Measurements from ENCODE around the gene CDC42BPB.
"Not testable (repeated sequence)": the region's sequence is repeated elsewhere in the genome, so short reads cannot be mapped to it uniquely, and the experiment has no call there.

The CDC42BPB gene

GRCh38 chr14:102939329-102939728 is 118.0 kb downstream of the CDC42BPB start:
- no peak for DNase-seq

- DNase-seq = no peak
These were observed 119.2 kb downstream of the CDC42BPB start for GRCh38 chr14:102938191-102938590.

DNA sequence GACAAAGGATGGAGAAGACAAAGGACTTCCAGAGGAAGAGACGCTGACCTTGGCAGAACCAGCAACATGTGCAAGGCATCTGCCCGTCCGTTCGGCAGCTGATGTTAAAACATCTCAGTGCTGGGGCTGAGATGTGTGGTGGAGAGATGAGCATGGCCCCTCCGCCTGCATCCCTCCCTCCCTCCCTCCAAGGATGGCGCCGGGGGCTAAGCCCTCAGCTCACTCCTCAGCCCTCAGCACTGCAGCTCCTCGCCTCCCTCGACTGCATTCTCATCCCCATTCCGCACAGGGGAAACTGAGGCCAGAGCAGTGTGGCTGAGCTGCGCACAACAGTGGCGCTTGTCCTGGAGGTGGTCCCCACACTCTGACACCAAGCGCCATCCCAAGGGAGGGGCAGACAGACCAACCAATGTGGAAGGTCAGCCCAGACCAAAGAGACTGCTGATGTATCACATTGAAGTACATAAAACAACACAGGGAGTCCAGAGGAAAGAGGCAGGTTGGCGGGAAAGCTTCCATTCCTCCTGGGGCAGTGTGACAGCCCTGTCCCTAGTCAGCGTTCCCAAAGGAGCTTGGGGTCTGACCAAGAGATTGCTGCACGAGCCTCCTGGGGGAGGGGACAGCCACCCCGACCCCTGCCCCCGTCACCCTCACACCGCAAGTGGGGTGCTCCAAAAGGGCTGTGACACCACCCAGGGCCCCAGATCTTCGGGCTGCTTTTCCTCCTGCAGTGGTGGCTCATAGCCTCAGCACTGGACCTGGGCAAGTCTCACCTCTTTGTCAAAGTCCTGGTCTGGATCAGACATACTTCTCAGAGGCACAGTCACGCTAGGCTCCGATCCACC is 119.8 kb downstream of the CDC42BPB start:
- no peak for DNase-seq

GRCh38 chr14:102935756-102936155 is 121.6 kb downstream of the CDC42BPB start:
- no peak for DNase-seq

DNA sequence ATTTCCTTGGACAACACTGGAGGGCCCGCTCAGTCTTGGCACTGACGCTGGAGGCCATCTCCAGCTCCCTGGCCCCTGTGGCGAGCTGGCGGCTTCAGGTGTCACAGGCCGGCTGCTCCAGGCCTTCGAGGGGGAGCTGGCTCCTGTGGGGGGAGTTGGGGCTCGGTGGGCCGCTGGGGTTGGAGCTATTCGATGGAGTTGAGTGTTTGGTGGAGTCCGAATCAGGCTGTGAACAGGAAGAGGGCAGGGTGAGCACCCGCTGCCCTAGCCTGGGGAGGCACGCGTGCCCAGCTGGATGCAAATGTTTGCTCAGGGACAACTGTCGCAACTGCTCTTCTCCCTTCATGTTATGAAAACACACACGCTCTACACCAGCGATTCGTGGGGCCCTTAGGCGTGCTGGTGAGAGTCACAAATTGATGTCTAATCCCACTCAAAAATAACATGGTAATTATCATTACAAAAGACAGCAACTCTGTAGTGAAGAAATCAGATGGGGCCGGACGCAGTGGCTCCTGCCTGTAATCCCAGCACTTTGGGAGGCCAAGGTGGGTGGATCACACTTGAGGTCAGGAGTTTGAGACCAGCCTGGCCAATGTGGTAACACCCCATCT is 123.6 kb downstream of the CDC42BPB start:
- DNase-seq = no peak

DNA sequence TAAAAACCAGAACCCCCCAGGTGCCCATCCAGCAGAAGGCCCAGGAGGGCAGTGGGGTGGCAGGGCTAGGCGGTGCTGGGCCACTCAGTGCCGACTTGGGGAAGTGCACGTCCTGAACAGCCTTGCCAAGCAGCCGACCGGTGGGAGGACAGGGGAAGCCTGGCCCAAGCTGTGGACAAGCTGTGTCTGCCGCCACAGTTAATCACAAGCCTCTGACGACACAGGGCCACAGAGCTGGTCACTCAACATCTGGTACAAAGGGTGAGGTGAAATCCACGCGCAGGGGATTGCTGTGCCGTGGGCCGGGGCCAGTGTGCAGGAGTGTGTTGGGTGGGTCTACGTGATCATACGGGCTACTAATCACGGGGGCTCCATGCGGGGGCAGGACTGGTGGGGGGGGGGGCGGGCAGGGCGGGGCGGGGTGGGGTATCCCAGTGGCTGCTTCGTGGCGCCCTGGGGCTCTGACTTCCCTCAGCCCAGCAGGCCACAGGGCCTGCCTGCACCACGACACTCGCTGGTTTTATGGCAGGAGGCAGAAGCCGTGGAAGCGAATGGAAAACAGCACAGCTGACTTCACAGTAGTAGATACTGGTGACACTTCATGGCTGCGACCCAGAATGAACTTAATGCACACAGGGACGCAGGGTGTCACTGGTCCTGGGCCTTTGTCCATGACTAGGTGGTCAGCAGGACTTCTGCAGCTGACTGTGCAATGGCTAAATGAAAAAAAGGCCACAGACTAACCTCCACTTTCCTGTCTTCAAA is 124.7 kb downstream of the CDC42BPB start:
- DNase-seq = no peak

GRCh38 chr14:102931580-102932285 is 125.6 kb downstream of the CDC42BPB start:
- DNase-seq = no peak

DNA sequence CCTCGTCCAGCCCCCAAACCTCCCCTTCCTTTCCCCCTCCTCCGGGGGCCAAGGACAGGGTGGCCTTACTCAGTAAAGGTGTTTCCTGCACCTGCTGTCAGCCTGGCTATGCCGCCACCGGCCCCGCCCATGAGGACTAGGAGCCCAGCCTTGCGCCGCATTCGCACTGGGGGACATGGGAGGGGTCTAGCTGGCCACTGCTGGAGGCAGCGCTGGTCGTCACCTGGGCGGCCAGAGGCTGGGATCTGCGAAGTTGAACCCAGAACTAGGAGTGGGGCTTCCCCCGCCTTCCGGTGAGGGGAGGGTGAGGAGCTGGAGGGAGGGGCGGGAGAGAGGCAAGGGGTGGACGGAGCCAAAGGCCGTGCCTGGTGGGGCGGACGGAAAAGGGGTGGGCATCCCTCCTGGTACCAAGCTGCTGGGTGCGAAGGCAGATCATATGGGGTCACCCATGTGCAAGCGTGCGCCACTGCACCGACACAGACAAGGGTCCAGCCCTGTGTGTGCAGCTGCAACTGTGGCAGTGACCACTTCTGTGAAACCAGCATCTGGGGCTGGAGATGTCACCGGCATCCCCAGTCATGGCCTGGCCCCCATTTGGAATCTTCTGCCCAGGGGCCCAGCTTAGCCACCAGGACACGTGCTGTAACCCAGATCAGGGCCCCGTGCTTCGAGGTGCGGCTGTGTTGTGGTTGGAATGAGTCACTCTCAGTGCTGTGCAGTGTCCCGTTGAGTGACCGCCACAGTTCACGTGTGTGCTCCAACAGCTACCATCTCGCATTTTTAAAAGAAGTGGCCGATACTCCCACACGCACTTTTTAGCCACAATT is 126.4 kb downstream of the CDC42BPB start:
- DNase-seq = no peak

DNA sequence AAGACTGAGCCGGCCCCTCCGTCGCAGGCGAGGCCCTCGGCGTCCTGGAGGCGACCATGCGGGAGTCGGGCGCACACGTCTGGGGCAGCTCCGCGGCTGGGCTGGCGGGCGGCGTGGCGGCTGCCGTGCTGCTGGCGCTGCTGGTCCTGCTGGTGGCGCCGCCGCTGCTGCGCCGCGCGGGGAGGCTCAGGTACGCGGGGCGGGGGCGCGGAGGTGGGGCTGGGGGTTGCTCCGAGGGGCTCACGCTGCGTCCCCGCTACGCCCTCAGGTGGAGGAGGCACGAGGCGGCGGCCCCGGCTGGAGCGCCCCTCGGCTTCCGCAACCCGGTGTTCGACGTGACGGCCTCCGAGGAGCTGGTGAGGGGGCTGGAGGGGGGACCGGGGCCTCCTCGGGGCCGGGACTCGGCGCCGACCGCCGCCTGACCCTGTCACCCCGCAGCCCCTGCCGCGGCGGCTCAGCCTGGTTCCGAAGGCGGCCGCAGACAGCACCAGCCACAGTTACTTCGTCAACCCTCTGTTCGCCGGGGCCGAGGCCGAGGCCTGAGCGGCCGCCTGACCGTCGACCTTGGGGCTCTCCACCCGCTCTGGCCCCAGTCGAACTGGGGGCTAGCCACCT is 127.1 kb downstream of the CDC42BPB start:
- no peak for DNase-seq

DNA sequence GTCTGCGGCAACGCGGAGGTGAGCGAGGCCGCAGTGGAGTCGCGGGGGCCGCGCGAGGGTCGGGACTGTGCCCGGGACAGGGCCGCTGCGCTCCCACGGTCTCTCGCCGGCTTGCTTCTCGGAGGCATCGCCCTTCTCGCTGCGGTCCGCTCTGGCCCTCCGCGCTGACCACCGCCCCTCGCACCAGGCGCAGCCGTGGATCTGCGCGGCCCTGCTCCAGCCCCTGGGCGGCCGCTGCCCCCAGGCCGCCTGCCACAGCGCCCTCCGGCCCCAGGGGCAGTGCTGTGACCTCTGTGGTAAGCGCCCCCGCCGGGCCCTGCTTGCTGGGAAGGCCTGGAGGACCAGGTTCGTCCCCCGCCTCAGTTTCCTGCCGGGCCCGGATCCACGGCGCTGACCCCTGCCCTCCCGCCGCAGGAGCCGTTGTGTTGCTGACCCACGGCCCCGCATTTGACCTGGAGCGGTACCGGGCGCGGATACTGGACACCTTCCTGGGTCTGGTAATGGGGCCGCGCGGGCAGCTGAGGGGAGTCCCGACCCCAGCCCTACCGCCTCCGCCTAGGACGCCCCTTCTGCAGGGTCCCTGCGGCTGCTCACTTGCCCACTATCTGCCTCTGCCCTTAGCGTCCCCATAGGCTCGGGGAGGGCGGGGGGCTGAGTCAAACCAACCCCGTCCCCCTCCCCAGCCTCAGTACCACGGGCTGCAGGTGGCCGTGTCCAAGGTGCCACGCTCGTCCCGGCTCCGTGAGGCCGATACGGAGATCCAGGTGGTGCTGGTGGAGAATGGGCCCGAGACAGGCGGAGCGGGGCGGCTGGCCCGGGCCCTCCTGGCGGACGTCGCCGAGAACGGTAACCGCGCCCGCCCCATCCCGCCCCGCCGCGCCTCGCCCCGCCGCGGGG is 127.9 kb downstream of the CDC42BPB start:
- no peak for DNase-seq

GRCh38 chr14:102928412-102929240 is 128.7 kb downstream of the CDC42BPB start:
- DNase-seq = peak; percentile 86

GRCh38 chr14:102927878-102928411 is 129.4 kb downstream of the CDC42BPB start:
- no peak for DNase-seq

DNA sequence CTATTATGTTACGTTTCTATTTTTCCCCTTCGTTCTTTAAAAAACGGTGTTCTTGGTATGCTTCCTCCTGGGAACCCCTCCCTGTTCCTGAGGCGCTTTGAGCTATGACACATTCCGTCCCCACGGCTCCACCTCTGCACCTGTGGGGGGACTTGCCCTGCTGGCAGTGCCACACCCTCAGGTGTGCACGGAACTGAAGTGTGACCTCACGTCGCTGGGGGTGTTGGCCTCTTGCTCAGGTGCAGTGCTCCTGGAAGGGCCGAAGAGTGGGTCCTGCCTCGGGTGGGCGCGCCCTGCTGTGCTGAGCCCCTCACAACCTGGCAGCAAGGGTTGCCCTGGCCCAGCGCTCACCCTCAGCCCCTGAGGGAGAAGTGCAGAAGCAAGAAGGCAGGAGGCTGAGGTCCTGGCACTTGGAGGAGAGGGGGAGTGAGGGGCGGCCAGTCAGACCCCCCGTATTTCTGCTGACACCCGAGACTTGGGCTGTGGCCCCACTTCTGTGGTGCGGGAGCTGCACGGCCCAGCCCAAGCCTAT is 129.9 kb downstream of the CDC42BPB start:
- DNase-seq = no peak

DNA sequence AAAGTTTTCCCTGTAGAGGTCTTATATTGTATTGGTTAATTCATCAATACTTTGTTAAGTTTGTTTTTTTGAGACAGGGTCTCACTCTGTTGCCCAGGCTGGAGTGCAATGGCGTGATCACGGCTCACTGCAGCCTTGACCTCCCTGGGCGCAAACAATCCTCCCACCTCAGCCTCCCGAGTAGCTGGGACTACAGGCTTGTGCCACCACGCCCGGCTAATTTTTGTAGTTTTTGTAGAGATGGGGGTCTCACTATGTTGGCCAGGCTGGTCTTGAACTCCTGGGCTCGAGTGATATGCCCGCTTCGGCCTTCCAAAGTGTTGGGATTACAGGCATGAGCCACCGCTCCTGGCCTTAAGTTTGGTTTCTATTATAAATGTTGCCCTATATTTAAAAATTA is 130.5 kb downstream of the CDC42BPB start:
- DNase-seq = not testable (repeated sequence)

DNA sequence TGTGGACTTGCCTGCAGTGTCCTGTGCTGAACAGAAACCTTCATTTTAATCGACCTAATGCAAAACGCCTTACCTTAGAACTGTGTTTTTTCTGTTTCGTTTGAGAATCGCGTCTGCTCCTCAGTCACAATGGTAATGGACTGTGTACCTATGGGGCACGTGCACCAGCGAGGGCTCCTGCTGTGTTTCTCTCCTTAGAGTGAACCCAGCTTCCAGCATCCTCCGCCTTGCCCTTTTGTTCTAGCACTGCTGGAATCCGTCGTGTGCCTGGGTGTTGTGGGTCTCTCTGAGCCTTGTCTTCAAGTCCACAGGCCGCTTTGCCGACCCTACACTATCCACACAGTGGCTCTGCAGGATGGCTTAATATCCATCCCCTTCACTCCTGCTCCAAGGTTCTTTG is 131.2 kb downstream of the CDC42BPB start:
- no peak for DNase-seq

DNA sequence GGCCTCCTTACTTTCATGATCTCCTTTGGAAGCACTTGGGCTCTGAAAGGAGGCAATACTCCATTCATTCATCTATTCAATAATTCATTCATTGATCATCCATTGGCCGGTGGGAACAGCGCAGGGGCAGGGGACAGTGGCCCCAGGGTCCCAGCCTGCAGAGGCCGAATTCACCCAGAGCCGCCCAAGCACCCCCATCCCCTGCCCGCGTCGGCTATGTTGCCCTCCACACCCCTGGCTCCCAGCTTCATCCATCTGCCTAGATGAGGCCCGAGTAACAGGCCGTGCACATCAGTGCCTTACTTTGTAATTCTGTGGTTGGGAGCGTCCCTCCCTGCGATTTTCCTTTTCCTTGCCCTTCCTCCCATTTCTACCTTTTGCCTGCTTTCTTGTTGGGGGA is 131.7 kb downstream of the CDC42BPB start:
- DNase-seq = no peak

DNA sequence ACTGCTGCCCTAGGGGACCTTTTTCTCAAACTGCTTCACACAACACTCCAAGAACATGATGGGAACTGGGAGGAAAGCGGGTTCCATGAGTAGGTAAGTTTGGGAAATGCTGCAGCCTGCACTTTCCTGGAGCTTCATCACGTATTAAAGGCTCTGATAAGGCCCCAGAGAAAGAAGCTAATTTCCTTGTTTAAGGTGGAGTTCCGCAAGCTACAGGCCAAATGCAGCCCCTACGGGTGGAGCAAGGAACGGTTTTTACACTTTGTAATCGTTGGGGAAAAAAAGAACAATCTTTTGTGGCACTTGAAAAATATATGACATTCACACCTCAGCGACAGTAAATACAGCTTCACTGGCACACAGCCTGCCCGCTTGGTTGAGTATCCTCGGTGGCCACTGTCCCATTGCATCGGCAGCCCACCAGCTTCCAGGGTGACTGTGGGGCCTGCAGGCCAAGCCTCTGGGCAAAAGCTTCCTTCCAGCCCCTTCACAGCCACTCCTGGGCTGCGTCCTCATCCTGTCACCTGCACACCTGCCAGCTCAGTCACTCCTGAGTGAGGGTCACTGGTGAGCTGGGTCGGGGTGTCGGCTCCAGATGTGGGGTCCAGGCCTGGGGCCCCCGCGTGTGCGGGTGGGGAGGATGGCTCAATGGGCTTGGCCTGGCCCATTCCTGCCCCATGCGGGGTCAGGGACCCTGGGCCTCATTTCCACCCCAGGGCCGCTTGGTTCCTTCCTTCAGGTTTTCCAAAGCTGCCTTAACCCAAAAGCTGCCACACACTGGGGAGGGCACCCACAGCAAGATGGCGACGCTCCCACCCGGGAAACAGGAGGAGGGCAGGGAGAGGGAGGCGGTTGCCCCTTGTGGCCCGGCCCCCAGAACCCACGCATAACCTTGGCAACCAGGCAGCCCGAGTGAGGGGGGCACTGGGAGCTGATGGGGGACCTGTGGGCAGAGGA is 132.4 kb downstream of the CDC42BPB start:
- DNase-seq = no peak

DNA sequence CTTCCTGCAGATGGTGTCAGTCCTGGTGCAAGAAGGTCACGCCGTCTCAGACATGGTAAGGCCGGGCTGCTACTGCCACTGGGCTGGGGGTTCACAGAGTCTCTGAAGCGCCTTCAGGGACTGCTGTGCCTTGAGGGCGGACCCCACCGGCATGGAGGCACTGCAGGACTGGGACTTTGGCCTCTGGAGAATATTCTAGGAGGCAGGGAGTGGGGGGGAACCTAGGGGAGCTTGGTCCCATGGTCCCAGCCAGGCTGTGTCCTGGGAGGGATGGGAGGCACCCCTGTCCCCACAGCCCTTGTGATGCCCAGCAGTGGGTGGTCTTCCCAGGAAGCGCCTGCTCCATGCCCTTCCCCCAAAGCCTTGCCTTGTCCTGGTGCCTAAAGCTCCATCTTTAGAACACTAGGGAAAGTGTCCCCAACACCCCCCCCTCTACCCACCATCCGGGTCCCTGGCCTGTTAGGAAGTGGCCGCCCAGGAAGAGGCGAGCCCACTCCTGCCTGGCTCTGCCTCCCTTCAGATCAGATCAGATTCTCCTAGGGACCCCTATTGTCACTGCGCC is 133.3 kb downstream of the CDC42BPB start:
- no peak for DNase-seq
